ENCODE measurements around the gene CACNA2D4. TPM values are rescaled to one million over a fixed set of nuclear protein-coding genes. Genes with fewer than 3 reads are reported as not detected.

Gene CACNA2D4
- total RNA-seq, 1 donor: 0.72 TPM

- Histone ChIP-seq H3K9me3 (ENCODE audit: low read depth, low read length) (no peaks in the 10 kb centered on the region), H3K4me1 (ENCODE audit: insufficient read depth, low read length) (peaks cover 5% of the 10 kb centered on the region), H3K36me3 (ENCODE audit: insufficient read depth, low read length) (no peaks in the 10 kb centered on the region), H3K4me3 (ENCODE audit: insufficient read depth, low read length) (no peak overlapping the region), H3K79me2 (ENCODE audit: insufficient read depth, low read length) (no peaks in the 10 kb centered on the region), H3K4me2 (ENCODE audit: insufficient read depth, low read length) (no peak overlapping the region), H3K27ac (ENCODE audit: low read depth, low read length) (no peak overlapping the region), H4K20me1 (ENCODE audit: insufficient read depth, low read length) (no peaks in the 10 kb centered on the region), H3K27me3 (ENCODE audit: insufficient read depth, low read length) (peaks cover 49% of the 10 kb centered on the region), H2AFZ (ENCODE audit: low read length) (no peak overlapping the region)
- peak; percentile 19 for DNase-seq (ENCODE audit: insufficient read length, low spot score, missing footprints)
- no peak for TF ChIP-seq CTCF (IDR thresholded peaks at IDR 0.05; ENCODE audit: extremely low read depth, low read depth, low read length)
Observed at GRCh38 chr12:1920436-1920835, 2.0 kb upstream of the CACNA2D4 start.

GRCh38 chr12:1919763-1920162 is 1.3 kb upstream of the CACNA2D4 start:
- Histone ChIP-seq H3K4me1 (ENCODE audit: insufficient read depth, low read length) (peaks cover 2% of the 10 kb centered on the region), H2AFZ (ENCODE audit: low read length) (no peak overlapping the region), H4K20me1 (ENCODE audit: insufficient read depth, low read length) (no peaks in the 10 kb centered on the region), H3K9me3 (ENCODE audit: low read depth, low read length) (no peaks in the 10 kb centered on the region), H3K79me2 (ENCODE audit: insufficient read depth, low read length) (no peaks in the 10 kb centered on the region), H3K36me3 (ENCODE audit: insufficient read depth, low read length) (no peaks in the 10 kb centered on the region), H3K27me3 (ENCODE audit: insufficient read depth, low read length) (peaks cover 42% of the 10 kb centered on the region), H3K4me2 (ENCODE audit: insufficient read depth, low read length) (no peak overlapping the region), H3K27ac (ENCODE audit: low read depth, low read length) (no peak overlapping the region), H3K4me3 (ENCODE audit: insufficient read depth, low read length) (no peak overlapping the region)
- peak; percentile 61 for DNase-seq (ENCODE audit: insufficient read length, low spot score, missing footprints)
- no peak for TF ChIP-seq CTCF (IDR thresholded peaks at IDR 0.05; ENCODE audit: extremely low read depth, low read depth, low read length)

GRCh38 chr12:1919284-1919683 is 832 bp upstream of the CACNA2D4 start:
- Histone ChIP-seq H3K9me3 (ENCODE audit: low read depth, low read length) (no peaks in the 10 kb centered on the region), H4K20me1 (ENCODE audit: insufficient read depth, low read length) (no peaks in the 10 kb centered on the region), H3K4me2 (ENCODE audit: insufficient read depth, low read length) (no peak overlapping the region), H3K4me1 (ENCODE audit: insufficient read depth, low read length) (no peaks in the 10 kb centered on the region), H3K79me2 (ENCODE audit: insufficient read depth, low read length) (no peaks in the 10 kb centered on the region), H3K27ac (ENCODE audit: low read depth, low read length) (no peak overlapping the region), H3K4me3 (ENCODE audit: insufficient read depth, low read length) (no peak overlapping the region), H3K27me3 (ENCODE audit: insufficient read depth, low read length) (peaks cover 40% of the 10 kb centered on the region), H2AFZ (ENCODE audit: low read length) (no peak overlapping the region), H3K36me3 (ENCODE audit: insufficient read depth, low read length) (no peaks in the 10 kb centered on the region)
- peak; percentile 83 for DNase-seq (ENCODE audit: insufficient read length, low spot score, missing footprints)
- TF ChIP-seq CTCF (IDR thresholded peaks at IDR 0.05; ENCODE audit: extremely low read depth, low read depth, low read length): no peak

GRCh38 chr12:1918884-1919236 is 408 bp upstream of the CACNA2D4 start:
- Histone ChIP-seq H3K4me3 (ENCODE audit: insufficient read depth, low read length) (no peak overlapping the region), H2AFZ (ENCODE audit: low read length) (no peak overlapping the region), H3K36me3 (ENCODE audit: insufficient read depth, low read length) (no peaks in the 10 kb centered on the region), H3K27me3 (ENCODE audit: insufficient read depth, low read length) (peaks cover 40% of the 10 kb centered on the region), H3K4me2 (ENCODE audit: insufficient read depth, low read length) (no peak overlapping the region), H3K27ac (ENCODE audit: low read depth, low read length) (no peak overlapping the region), H3K79me2 (ENCODE audit: insufficient read depth, low read length) (no peaks in the 10 kb centered on the region), H3K4me1 (ENCODE audit: insufficient read depth, low read length) (no peaks in the 10 kb centered on the region), H3K9me3 (ENCODE audit: low read depth, low read length) (no peaks in the 10 kb centered on the region), H4K20me1 (ENCODE audit: insufficient read depth, low read length) (no peaks in the 10 kb centered on the region)
- DNase-seq (ENCODE audit: insufficient read length, low spot score, missing footprints): no peak
- TF ChIP-seq CTCF (IDR thresholded peaks at IDR 0.05; ENCODE audit: extremely low read depth, low read depth, low read length): no peak
